DMS53 (cell line): ENCODE measurements around the gene EXOC4.
A peak's percentile ranks its signal among the peaks of the same experiment; 100 is the strongest.

Experiments
- DNase-seq: peaks from one replicate; lab custom pipeline; 2025; lab: John Stamatoyannopoulos, UW

The EXOC4 gene

GRCh38 chr7:133364959-133365690 lies 112.2 kb downstream of the EXOC4 start:
- no peak for DNase-seq

GRCh38 chr7:133365917-133366316 lies 113.0 kb downstream of the EXOC4 start:
- DNase-seq, result no peak

DNA sequence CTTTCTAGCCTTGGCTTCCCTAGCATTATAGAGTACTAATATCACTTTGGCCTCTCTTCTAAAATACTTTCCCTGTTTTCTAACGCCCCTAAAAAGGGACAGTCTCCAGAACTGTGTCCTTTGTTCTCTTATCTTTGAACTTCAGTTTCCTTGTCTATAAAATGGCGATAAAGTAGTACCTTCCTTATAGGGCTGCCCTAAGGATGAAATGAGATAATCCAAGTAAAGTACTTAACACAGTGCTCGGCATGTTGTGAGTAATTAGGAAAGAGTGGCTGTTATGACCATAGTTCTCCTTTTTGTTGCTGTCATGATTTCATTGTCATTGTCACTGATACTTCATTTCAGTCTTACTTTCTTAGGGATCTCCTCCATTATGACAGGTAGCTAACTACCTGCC lies 114.7 kb downstream of the EXOC4 start:
- no peak for DNase-seq

GRCh38 chr7:133369130-133369529 lies 116.3 kb downstream of the EXOC4 start:
- DNase-seq, result no peak

DNA sequence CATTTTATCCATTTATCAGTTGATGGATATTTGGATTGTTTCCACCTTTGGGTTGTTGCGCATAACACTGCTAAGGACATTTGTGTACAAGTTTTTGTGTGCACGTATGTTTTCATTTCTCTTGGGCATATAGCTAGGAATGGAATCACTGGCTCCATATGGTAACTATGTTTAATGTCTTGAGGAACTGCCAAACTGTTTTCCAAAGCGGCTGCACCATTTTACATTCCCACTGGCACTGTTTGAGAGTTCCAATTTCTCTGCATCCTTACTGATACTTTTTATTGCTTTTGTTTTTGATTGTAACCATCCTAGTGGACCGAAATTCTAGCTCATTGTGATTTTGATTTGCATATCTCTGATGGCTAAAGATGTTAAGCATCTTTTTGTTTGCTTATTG lies 118.7 kb downstream of the EXOC4 start:
- DNase-seq, result no peak

- no peak for DNase-seq
Observed at GRCh38 chr7:133372337-133372736, 119.5 kb downstream of the EXOC4 start.

DNA sequence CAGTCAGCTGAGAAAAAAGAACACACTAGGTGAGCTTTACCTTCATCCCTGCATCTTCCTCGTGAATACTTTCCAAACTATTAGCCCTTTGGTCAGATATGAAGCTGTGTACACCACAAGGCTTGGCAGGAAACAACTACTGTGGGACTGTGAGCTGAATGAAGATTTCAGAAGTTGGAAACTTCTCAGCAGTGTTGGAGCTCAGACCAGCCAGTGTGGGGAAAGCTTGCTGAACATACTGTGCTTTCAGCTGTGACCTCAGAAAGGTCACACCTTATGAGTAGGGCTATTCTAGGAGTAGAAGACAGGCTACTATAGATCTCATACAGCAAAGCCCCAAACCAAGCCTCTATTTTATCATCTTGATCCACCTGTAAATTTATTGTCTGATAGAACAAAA lies 123.6 kb downstream of the EXOC4 start:
- DNase-seq, result no peak

DNA sequence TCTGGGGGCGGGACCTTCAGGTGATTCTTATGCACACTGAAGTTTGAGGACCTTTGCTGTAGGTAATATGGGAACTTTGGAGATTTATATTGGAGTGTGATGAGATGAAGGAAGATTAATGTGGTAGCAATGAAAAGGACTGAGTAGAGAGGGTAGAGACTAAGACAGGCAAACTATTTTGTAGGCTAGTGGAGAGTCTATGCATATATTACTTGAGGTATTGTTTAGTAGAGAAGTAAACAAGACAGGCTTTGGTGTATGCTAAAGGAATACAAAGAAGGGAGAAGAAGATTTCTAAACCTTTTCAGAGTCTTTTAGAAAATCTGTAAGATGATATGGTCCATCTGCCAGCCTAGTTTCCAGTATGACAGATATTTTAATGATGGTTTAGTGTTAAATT lies 129.1 kb downstream of the EXOC4 start:
- no peak for DNase-seq

DNA sequence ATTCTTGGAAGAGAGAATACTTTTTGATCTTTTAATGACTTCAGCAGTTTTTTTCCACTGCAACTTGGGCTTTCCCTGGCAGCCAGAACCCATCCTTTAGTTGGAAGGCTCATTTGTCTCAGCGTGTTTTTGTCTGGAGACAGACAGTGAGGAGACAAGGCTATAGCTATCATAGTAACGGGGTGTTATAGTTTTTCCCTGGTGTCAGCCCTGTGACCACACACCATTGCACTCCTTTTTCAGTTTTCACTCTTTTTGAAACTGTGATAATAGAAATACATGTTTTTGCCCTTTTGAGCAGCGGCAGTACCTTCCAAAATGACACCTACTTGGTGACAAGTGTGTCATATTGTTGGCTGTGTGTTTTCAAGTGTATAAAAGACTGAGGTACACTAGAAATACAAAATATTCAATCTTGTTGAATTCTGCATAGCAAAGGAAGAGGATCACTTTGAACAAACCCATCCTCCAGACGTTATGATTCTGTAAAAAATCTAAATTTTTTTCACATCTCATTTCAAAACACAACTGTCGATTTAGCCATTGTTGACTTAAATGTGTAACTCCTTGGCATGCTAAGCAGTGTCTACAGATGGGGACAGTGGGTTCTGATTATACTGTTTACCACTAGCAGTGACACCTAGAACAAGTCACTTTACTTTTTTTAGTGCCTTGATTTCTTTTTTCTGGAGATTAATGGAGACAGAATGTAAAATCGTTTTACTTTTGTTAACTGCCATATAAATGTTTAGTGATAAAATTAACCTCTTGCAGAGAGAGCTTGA lies 130.1 kb downstream of the EXOC4 start:
- DNase-seq, result no peak

DNA sequence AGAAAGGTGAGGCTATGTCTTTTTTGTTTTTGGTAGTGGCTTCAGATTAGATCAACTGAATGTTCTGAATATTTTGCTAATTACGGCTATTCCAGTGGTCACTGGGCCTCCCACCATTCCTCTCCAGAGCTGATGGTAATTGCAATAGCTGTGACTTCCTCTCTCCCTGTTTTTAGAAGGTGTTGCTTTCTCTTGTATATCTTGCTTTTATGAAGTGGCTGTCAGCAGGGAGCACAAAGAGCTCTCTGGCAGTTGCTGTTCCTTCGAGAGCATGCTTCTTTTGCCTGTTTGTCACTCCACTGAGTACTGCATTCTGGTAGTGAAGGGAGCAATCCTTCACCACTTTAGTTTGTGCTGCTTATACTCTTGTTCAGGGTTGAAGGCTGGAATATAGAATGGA lies 133.3 kb downstream of the EXOC4 start:
- no peak for DNase-seq

DNA sequence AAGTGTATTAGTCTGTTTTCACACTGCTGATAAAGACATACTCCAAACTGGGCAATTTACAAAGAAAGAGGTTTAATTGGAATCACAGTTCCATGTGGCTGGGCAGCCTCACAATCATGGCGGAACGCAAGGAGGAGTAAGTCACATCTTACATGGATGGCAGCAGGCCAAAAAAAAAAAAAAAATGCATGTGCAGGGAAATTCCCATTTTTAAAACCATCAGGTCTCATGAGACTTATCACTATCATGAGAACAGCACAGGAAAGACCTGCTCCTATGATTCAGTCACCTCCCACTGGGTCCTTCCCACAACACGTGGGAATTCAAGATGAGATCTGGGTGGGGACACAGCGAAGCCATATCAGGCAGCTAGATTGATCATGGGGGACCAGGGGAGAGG lies 136.8 kb downstream of the EXOC4 start:
- DNase-seq, result no peak

DNA sequence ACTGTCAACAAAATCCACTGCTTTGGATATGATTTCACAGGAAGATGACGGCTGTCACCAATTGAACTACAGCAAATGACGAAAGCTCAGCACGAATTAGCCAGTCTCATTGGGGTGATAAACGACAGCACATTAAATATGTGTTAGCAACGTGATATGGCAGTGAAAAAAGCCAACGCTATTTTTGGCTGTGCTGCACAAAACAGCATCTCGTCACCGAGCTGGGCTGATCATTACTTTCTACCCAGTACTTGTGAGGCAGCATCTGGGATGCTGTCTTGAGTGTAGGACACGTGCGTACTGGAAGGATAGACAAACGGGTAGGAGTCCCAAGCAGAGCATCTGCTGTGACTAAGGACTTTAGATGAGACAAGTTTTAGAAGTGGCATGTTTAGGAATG lies 138.3 kb downstream of the EXOC4 start:
- DNase-seq, result no peak

DNA sequence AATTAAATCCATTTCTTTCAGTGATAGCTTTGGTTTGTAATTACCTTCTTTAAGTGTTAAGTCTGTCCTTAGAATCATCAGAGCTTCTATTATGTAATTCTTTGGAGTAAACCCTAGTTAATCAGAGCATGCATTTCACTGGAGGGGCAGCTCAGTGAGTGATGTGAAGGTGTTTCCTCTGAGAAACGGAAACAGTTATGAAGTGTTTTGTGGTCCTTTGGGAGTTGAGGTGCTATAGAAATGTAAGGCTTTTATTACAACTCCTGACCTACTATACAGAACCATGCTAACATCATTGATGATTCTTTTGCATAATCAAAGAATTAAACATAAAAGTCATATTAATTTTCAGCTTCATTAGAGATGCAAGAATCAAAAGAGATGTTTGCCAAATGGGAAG lies 141.5 kb downstream of the EXOC4 start:
- DNase-seq, result no peak

DNA sequence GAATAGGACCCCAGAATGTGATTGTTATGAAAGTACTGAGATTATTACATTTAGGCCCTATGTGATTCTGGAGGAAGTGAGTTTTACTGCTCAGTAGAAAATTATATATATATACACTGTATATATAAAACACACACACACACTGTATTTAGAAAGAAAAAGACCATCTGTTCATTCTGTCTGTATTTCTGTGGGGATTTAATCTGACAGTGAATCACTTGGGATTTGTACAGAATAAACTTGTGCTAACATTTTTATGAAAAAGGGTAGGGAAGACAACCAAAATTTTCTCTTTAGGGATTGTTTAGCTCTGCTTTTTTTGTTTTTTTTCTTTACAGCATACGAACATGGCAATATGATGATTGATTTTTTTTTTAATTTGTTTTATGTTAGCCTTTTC lies 142.7 kb downstream of the EXOC4 start:
- no peak for DNase-seq

- DNase-seq, result no peak
Observed at GRCh38 chr7:133398506-133398905, 145.6 kb downstream of the EXOC4 start.

GRCh38 chr7:133401225-133401624 lies 148.3 kb downstream of the EXOC4 start:
- DNase-seq, result no peak

DNA sequence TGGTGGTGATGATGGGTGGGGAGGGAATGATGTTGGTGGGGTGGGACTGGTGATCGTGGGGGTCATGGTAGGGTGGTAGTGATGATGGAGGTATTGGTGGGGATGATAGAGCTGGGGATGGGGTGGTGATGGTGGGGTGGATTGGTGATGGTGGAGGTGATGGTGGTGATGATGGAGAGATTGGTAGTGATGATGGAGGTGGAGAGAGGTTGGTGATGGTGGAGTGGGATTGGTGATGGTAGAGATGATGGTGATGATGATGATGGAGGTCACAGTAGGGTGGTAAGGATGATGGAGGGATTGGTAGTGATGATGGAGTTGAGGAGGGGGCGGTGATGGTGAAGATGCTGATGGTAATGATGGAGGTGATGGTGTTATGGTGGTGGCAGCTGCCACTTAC lies 155.3 kb downstream of the EXOC4 start:
- DNase-seq, result no peak

GRCh38 chr7:133409421-133409820 lies 156.5 kb downstream of the EXOC4 start:
- no peak for DNase-seq

- DNase-seq, result no peak
Observed at GRCh38 chr7:133409966-133410365, 157.1 kb downstream of the EXOC4 start.

DNA sequence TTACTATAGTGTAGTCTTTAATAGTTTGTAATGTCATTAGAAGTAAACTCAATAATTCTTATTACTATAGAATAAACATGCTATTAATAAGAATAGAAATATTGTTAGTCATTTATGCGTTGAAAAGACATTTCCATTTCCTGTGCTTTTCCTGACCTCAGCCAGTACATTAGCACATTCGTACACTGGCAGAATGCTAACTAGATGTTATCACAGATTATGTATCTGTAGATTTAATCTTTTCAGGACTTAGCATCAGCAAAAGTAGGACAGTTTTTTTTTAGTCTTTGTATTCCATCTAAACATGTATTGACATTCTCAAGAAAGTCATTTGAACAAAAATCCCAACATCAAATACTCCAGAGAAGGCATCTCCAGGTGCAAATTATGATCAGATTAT lies 158.5 kb downstream of the EXOC4 start:
- DNase-seq, result peak; percentile 55

DNA sequence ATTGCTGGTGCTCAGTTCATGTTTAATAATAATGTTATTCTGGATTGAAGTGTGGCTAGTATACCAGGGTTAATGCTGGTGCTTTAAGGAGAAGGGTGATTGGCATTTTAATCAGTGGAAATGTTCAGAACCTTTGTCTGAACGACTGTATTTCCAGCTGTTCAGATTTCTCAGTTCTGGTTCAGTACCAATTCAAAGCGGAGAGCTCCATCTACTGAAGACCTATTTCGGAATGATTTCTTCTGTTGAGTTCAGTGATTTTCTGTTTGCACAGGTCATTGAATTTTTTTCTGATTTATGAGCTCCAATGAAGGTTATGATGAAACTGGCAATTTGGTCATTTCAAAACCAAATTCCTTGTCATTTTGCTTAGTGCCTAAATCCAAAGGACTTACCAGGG lies 160.1 kb downstream of the EXOC4 start:
- peak; percentile 12 for DNase-seq

- DNase-seq, result no peak
Observed at GRCh38 chr7:133419041-133419440, 166.2 kb downstream of the EXOC4 start.

DNA sequence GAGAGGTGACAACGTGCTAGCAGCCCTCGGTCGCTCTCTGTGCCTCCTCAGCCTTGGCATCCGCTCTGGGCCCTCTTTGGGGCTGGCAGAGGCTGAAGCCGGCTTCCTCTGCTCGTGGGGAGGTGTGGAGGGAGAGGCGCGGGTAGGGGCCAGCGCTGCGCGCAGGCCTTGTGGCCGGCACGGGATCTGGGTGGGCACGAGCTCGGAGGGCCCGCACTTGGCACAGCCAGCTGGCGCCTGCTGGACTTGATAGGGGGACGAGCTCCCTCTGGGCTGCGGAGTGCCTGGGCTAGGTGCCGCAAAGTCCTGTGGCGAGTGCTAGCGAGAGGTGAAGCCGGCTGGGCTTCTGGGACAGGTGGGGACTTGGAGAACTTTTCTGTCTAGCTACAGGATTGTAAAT lies 170.7 kb downstream of the EXOC4 start:
- no peak for DNase-seq

- DNase-seq, result no peak
Observed at GRCh38 chr7:133428326-133428725, 175.4 kb downstream of the EXOC4 start.
